GM19372 (cell line): ENCODE data around the gene HNRNPH2.

ENCODE experiments used
- ATAC-seq: cut with Tn5 transposase; IDR thresholded peaks from one replicate; pipeline ENCODE4 v1.9.1; 2021; ENCODE audit warnings: mild to moderate bottlenecking, low read depth, moderate library complexity; ENCODE audit not compliant: unreplicated experiment

Gene HNRNPH2

GRCh38 chrX:101450961-101451360 lies 42.9 kb downstream of the HNRNPH2 start:
- no peak for ATAC-seq

- ATAC-seq, result no peak
Observed at GRCh38 chrX:101452056-101452455, 44.0 kb downstream of the HNRNPH2 start.

- no peak for ATAC-seq
Observed at GRCh38 chrX:101460669-101461068, 52.6 kb downstream of the HNRNPH2 start.

- ATAC-seq, result no peak
Observed at GRCh38 chrX:101462892-101463291, 54.9 kb downstream of the HNRNPH2 start.
